Panc1 (cell line): Measurements from ENCODE around the gene EMC1. TPM values are rescaled to one million over a fixed set of nuclear protein-coding genes. Genes with fewer than 3 reads are reported as not detected.

Experiments
- ATAC-seq: fragments of 200-7000 bp; cut with Tn5 transposase; 2 replicates; pipeline ENCODE4 v1.9.1; 2020; ENCODE audit warnings: mild to moderate bottlenecking, moderate library complexity
- BruUV-seq: library from RNA; stranded (reverse); fragments of 400-500 nt; replicated peaks from 2 replicates; lab custom pipeline; 2021; lab: Mats Ljungman, UMichigan
- CTCF ChIA-PET: fragments of 300-600 bp; sonication (Branson Sonifier 250); formaldehyde crosslinking; loops from one replicate; lab custom pipeline; 2022; ENCODE audit warnings: antibody characterized with exemption; lab: Charles Lee
- POLR2A ChIA-PET: fragments of 300-600 bp; sonication (Branson Sonifier 250); formaldehyde crosslinking; loops from one replicate; lab custom pipeline; 2022; ENCODE audit warnings: antibody characterized with exemption; lab: Charles Lee
- DNase-seq: peaks from one replicate; pipeline ENCODE4 v3.0.0-alpha.2; 2010; ENCODE audit warnings: low read depth, low spot score
- H3K27ac ChIP-seq: 2 replicates; pipeline ENCODE4 v1.5.1; 2011; ENCODE audit warnings: mild to moderate bottlenecking, low read length, inconsistent platforms
- H3K27me3 ChIP-seq: fragments of 200-500 bp; sonication (Bioruptor generic); 2 replicates; pipeline ENCODE4 v1.6.0; 2014; ENCODE audit warnings: low read length, inconsistent platforms; ENCODE audit not compliant: control insufficient read depth, insufficient read depth
- H3K36me3 ChIP-seq: fragments of 200-500 bp; sonication (Bioruptor generic); 2 replicates; pipeline ENCODE4 v1.5.1; 2014; ENCODE audit warnings: inconsistent platforms, mild to moderate bottlenecking, low read length, moderate library complexity; ENCODE audit not compliant: control insufficient read depth, insufficient read depth
- H3K4me1 ChIP-seq: 2 replicates; pipeline ENCODE4 v1.5.1; 2011; ENCODE audit warnings: inconsistent platforms, mild to moderate bottlenecking, low read length, moderate library complexity; ENCODE audit not compliant: control insufficient read depth, insufficient read depth
- H3K4me3 ChIP-seq, 2 experiments: 2 replicates each; pipeline ENCODE4 v1.5.1; 2011 to 2012; ENCODE audit warnings: low read depth in 2 of 2, low read length in 2 of 2, mild to moderate bottlenecking in 2 of 2, inconsistent platforms in 1 of 2, moderate library complexity in 1 of 2
- H3K9me3 ChIP-seq: fragments of 200-500 bp; sonication (Bioruptor generic); 2 replicates; pipeline ENCODE4 v1.5.1; 2014; ENCODE audit warnings: low read depth, mild to moderate bottlenecking, inconsistent platforms, low read length, moderate library complexity; ENCODE audit not compliant: control insufficient read depth, insufficient read depth
- CTCF ChIP-seq: fragments of 450-650 bp; IDR thresholded peaks from 2 replicates; pipeline ENCODE4 v1.5.1; 2017; ENCODE audit warnings: mild to moderate bottlenecking
- POLR2AphosphoS5 ChIP-seq: IDR thresholded peaks from 2 replicates; pipeline ENCODE4 v1.6.1; 2012; ENCODE audit warnings: mild to moderate bottlenecking, low read depth, low read length, moderate library complexity
- REST ChIP-seq, 2 experiments: IDR thresholded peaks; 2 replicates each; pipeline ENCODE4 v1.6.1; 2011 to 2012; ENCODE audit warnings: low read depth in 2 of 2, control low read depth in 1 of 2, low read length in 1 of 2, mild to moderate bottlenecking in 1 of 2, moderate library complexity in 1 of 2; ENCODE audit not compliant: insufficient read depth in 1 of 2
- SIN3A ChIP-seq: IDR thresholded peaks from 2 replicates; pipeline ENCODE4 v1.6.1; 2012; ENCODE audit warnings: low read depth, mild to moderate bottlenecking, low read length, moderate library complexity, borderline replicate concordance; ENCODE audit not compliant: insufficient read depth
- TCF7L2 ChIP-seq: IDR thresholded peaks from 2 replicates; pipeline ENCODE4 v1.6.1; 2011; ENCODE audit warnings: mild to moderate bottlenecking, low read depth, low read length, inconsistent platforms
- in situ Hi-C: cut with HindIII; loops from 2 replicates; pipeline ENCODE4 v1.10.0; 2016; ENCODE audit warnings: low sequenced_read_pairs, low pct_unique_long_range_greater_than_20kb
- intact Hi-C: fragments of 100-400 bp; cut with micrococcal nuclease; formaldehyde crosslinking; loops from one replicate; pipeline ENCODE4 v1.10.0; 2022; ENCODE audit not compliant: unreplicated experiment
- total RNA-seq: library from RNA; stranded (reverse); gene quantifications from one replicate; pipeline ENCODE4 v1.2.1, GENCODE V29; 2021; ENCODE audit not compliant: unreplicated experiment

Gene EMC1
- total RNA-seq, 1 experiment from 2014 or later, result 103 TPM

GRCh38 chr1:19262744-19263143 lies 11.4 kb upstream of the EMC1 start:
- BruUV-seq, result no TSS peak
- in situ Hi-C loops, result no loop called here
- Histone ChIP-seq H3K27ac (no peak overlapping the region), H3K4me3 (no peak overlapping the region), H3K9me3 (no peaks in the 10 kb centered on the region), H3K27me3 (no peaks in the 10 kb centered on the region), H3K36me3 (0 out of 2 replicates have a peak, but pooled peaks cover 3% of the 10 kb centered on the region), H3K4me1 (no peaks in the 10 kb centered on the region)
- DNase-seq (no peak), ATAC-seq (no peak)
- TF ChIP-seq REST (IDR thresholded peaks at IDR 0.05; ENCODE audit: insufficient read depth in 1 of 2, low read depth in 2 of 2, low read length in 1 of 2), result no peak
- no peak for TF ChIP-seq SIN3A
- TF ChIP-seq CTCF, result no peak
- no peak for TF ChIP-seq POLR2AphosphoS5
- TF ChIP-seq TCF7L2, result no peak
- ChIA-PET CTCF (interaction anchor here (1.1 kb wide), 1 partner anchor 399 kb away, joined by 4 read pairs; no protein-coding TSS in a partner anchor), POLR2A (no interaction called here)
- intact Hi-C loops, result no loop called here

- H3K4me1 ChIP-seq, result no peaks in the 10 kb centered on the region
- H3K27me3 ChIP-seq, result no peaks in the 10 kb centered on the region
- ATAC-seq (peak; percentile 13; the same call in 1 of the 2 replicates), DNase-seq (no peak)
- no peak overlapping the region for H3K4me3 ChIP-seq
- CTCF ChIA-PET, result no interaction called here
- intact Hi-C loops, result no loop called here
- no peaks in the 10 kb centered on the region for H3K9me3 ChIP-seq
- H3K36me3 ChIP-seq, result 0 out of 2 replicates have a peak, but pooled peaks cover 3% of the 10 kb centered on the region
- in situ Hi-C loops, result no loop called here
- TF ChIP-seq SIN3A, result no peak
- TF ChIP-seq REST (IDR thresholded peaks at IDR 0.05; ENCODE audit: insufficient read depth in 1 of 2, low read depth in 2 of 2, low read length in 1 of 2), result no peak
- no peak for TF ChIP-seq CTCF
- no peak for TF ChIP-seq TCF7L2
- no peak; the same call in none of the 2 replicates for TF ChIP-seq POLR2AphosphoS5
- BruUV-seq, result no TSS peak
- POLR2A ChIA-PET, result no interaction called here
- H3K27ac ChIP-seq, result no peak overlapping the region
Measured at GRCh38 chr1:19262047-19262446, 10.7 kb upstream of the EMC1 start.
